Fibroblast of upper back skin (primary cell): Measurements from ENCODE around the gene MEG3.

Experiments used
- DNase-seq: peaks from one replicate; pipeline ENCODE4 v3.0.0-alpha.2; 2013

MEG3 gene

DNA sequence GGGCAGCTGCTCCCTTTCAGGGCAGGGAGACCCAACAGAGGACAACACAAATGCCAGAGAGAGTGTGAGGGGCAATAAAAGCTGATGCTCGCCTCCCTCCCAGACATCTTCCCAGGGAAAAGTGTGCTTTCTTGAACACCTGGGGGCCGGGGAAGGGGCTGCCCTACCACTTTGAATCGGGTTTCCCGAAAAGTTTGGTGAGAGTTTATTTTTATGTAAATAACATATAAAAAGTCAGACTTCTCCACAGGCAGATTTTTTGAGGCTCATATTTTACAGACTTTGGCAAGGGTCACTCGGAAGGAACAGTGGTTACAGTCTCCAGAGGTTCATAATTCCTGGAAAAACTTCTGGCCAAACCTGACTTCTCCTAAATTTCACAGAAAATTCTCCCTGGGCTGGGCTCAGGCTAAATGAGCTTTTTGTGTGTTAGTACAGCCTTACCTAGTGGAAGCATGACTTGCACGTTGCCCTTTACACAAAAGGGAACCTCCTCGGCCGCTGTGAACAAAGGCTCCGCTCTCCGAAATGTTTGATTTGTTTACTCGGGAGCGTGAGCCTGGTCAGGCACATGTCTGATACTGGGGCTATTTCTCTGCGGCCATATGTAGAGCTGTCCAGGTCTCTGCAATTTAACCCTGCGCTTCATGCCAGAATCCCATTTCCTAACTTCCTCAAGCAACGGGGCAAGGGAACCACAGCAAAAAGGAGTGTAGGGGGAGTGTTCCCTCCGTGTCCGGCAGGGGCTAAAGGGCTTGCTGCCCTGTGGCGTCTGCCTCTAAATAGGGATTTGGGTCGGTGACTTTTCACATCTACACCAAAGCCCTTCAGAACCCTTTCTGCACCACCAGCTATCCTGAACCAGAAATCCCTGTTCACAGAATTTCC is 74.2 kb downstream of the MEG3 start:
- no peak for DNase-seq

DNA sequence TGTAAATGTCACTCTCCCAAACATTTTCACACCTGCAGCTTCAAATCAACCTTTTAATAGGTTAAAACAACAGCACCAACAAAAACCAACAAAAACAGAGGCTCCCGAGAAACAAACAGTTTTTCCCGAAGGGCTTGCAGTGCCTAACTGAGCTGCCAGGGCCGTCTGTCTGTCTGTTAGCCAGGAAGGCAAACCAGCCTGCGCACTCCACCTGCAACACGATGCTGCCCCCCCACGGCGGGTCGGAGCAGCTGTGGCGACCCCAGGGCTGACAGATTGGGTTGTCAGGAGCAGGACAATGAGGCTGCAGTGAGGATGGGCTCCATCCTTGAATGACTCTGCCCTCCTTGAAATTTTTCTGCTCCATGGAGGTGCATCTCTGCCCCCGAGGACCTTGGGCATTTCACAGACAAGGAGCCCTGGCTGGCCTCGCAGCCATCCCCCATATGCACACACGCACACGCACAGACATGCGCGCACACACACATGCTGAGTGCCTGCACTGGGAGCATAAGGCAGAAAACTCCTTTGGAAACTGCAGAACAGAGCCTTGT is 75.0 kb downstream of the MEG3 start:
- no peak for DNase-seq

GRCh38 chr14:100901391-100902183 is 75.7 kb downstream of the MEG3 start:
- no peak for DNase-seq

DNA sequence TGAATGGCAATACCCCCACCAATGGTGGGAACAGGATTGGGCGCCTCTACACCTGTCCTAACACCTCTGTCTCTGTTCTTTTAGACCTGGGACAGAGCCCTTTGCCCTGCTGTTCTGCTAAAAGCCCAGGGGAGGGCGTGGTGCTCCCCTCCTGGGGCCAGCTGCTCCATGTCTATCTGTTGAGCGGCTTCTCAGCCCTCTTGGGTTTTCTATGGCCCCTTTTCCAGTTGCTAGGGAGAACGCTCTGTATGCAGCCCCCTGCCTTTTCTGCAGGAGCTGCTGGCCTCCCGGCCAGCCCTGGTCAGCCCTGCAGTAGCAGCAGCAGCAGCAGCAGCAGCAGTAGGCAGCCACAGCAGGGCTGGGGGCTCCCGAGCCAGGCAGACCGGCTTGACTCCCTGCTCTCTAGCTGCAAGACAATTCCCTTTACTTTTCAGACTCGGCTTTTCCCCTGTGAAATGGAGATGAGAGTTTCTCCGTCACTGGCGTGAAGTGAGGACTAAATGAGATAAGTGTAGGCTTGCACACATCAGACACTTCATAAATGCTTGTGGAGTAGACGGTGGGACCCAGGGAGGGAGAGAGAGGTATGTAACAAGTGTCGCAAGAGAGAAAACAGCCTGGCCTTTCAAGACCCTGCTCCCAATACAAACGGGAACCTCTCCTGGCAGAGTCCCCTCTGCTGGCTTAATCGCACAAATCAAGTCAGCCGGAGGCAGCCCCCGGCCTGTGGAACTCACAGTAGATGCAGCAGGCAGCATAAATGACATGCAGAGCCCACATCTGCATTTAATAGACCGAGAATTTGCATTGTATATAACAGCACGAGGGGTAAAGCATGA is 76.6 kb downstream of the MEG3 start:
- DNase-seq: no peak

DNA sequence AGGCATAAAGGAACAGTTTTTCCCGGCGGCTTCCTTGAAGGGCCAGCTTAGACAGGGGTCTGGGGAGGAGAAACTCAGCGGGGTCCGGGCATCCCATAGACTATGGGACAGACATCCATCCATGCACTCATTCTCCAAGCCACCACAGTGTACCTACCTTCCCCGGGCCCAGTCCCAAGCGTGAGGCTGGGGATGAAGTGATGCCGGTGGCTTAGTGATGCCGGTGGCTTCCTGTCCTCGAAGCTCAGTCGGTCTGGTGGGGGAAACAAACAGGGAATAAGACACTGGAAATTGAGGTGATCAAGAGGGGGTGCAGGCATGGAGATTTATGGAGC is 77.2 kb downstream of the MEG3 start:
- DNase-seq: no peak

DNA sequence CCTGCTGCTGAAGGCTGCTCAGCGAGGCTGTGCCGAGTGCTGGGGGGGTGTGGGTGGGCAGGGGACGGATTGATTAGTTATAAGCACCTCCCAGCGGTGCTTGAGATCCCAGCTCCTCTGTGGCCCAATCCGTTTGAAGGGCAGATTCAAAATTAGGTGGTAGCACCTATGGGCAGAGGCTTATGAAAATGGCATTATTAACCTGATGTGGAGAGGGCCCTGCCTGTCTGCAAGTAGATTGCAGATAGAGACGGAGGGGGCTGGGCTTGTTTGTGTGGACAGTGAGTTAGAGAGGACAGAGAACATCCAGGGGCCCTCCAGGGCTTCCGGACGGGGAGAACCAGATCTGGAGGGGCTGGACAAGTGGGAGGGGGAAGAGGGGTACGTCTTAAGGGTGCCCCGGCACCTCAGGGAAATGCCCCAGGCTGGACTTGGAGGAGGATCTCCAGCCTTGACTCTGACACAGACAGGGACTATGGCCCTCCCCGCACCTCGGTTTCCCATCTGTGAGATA is 77.8 kb downstream of the MEG3 start, which contains the start of gene RTL1:
RTL1 (minus strand) TSS at position 51 of the 514 bp plus-strand sequence. CDS start 18,934 bp downstream, outside the sequence.
- DNase-seq: no peak

DNA sequence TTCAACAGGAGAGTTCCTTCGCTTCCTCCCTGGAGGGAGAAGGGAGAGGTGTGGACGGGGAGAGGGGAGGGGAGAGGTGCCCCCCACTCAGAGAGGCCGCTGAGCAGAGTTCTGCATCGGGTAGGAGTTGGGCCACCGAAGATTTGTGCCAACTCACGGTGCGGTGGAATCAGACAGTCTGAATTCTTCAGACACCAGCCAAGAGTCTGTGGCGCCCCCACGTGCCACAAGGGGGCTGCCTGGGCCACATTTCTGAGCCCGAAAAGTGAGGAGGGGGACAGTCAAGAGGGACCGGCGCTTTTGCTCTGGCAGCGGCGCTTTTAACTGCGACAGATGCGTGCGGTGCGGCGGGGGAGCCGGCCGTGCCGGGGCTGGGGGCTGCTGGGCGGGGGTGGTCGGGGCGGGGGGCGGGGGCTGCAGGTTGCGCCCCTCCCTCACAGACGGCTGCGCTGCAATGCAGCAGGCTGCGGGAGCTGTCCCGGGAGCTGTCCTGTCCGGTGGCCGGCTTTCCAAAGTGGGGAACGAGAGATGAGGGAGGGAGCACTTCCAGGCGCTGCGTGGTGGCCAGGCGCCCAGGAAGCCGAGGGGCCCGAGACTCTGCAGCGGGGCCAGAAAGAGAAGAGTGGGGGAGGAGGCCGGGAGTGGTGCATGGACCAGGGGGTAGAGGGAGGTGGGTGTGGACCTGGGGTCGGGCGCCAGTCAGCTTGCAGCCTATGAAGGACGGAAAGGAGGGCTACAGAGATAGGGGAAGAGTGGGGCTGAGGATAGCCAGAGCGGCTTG is 78.6 kb downstream of the MEG3 start:
- DNase-seq: no peak

- DNase-seq: no peak
These were observed 79.2 kb downstream of the MEG3 start for GRCh38 chr14:100905166-100905565.

DNA sequence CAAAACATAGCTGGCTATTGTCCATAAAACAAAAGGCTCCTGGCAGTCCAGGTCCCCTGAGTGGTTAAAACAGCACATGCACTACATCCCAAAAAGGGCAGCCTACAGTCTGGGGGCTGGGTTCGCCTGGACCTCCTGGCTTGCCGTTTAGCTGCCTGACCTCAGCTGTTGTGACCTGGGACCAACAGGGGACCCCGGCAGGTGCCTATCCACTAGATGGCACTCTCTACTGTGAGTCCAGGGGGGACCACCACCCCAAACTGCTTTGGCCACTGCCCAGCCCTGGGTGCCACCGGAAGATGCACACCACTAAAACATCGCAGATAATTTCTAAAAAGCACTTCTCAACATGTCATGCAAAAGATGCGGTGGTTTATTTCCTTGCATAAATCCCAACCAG is 80.5 kb downstream of the MEG3 start:
- no peak for DNase-seq

- no peak for DNase-seq
These were observed 81.3 kb downstream of the MEG3 start for GRCh38 chr14:100907240-100907639.

DNA sequence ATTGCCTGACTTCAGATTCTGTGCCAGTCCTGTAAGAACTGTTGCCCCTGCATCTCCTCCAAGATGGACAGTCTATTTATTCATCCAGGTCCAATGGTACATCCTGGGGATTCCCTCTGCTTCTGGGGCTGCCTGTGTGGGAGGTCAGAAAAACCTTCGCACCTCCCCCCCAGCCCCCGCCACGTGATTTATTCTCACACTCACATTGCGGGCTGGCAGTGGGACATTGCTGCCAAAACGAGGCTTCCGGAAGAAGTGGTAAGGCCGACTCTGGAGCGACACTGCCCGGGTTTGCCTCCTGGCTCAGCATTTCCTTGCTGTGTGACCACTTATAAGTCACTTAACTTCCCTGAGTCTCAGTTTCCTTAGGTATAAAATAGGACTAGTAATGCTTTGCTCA is 83.5 kb downstream of the MEG3 start:
- DNase-seq: no peak
